H9 (cell line): ENCODE measurements around the gene GLYAT. TPM values are rescaled to one million over a fixed set of nuclear protein-coding genes. Genes with fewer than 3 reads are reported as not detected.

Experiments used
- DNase-seq: peaks from one replicate; pipeline ENCODE4 v3.0.0-alpha.2; 2017
- H2AFZ ChIP-seq: one replicate; pipeline ENCODE4 v1.6.1; 2013; ENCODE audit warnings: mild to moderate bottlenecking, low read length, control low read depth, moderate library complexity
- H2AK5ac ChIP-seq: 2 replicates; pipeline ENCODE4 v1.6.1; 2013; ENCODE audit warnings: low read length, control low read depth, mixed read lengths; ENCODE audit not compliant: insufficient read length
- H2BK120ac ChIP-seq: one replicate; pipeline ENCODE4 v1.6.1; 2013; ENCODE audit warnings: low read depth, mild to moderate bottlenecking, low read length, control low read depth, inconsistent platforms; ENCODE audit not compliant: poor library complexity, severe bottlenecking
- H2BK12ac ChIP-seq: 2 replicates; pipeline ENCODE4 v1.6.1; 2013; ENCODE audit warnings: low read length, control low read depth, mixed read lengths, low read depth; ENCODE audit not compliant: insufficient read length
- H2BK15ac ChIP-seq: 2 replicates; pipeline ENCODE4 v1.6.1; 2013; ENCODE audit warnings: low read depth, low read length, control low read depth
- H2BK20ac ChIP-seq: one replicate; pipeline ENCODE4 v1.6.1; 2013; ENCODE audit warnings: low read depth, mild to moderate bottlenecking, low read length, control low read depth, inconsistent platforms; ENCODE audit not compliant: poor library complexity, severe bottlenecking
- H2BK5ac ChIP-seq: 2 replicates; pipeline ENCODE4 v1.6.1; 2013; ENCODE audit warnings: low read length, control low read depth, mixed read lengths; ENCODE audit not compliant: insufficient read length
- H3K14ac ChIP-seq: 2 replicates; pipeline ENCODE4 v1.6.1; 2013; ENCODE audit warnings: low read length, control low read depth; ENCODE audit not compliant: insufficient read depth
- H3K18ac ChIP-seq: 2 replicates; pipeline ENCODE4 v1.6.1; 2013; ENCODE audit warnings: low read depth, mild to moderate bottlenecking, mixed read lengths, low read length, control low read depth; ENCODE audit not compliant: insufficient read length
- H3K23ac ChIP-seq: 2 replicates; pipeline ENCODE4 v1.6.1; 2013; ENCODE audit warnings: low read length, control low read depth, mixed read lengths, low read depth; ENCODE audit not compliant: insufficient read length
- H3K23me2 ChIP-seq: 2 replicates; pipeline ENCODE4 v1.6.1; 2013; ENCODE audit warnings: low read depth, mild to moderate bottlenecking, mixed read lengths, low read length, control low read depth; ENCODE audit not compliant: insufficient read length, poor library complexity, severe bottlenecking
- H3K27ac ChIP-seq: 2 replicates; pipeline ENCODE4 v1.5.1; 2013; ENCODE audit warnings: low read length, control low read depth, mixed read lengths, low read depth; ENCODE audit not compliant: insufficient read length
- H3K27me3 ChIP-seq: 2 replicates; pipeline ENCODE4 v1.6.1; 2013; ENCODE audit warnings: low read length, control low read depth, inconsistent platforms; ENCODE audit not compliant: insufficient read depth
- H3K4ac ChIP-seq: 2 replicates; pipeline ENCODE4 v1.6.1; 2013; ENCODE audit warnings: low read depth, mild to moderate bottlenecking, control low read depth, inconsistent platforms, low read length, moderate library complexity
- H3K4me1 ChIP-seq: 2 replicates; pipeline ENCODE4 v1.6.1; 2013; ENCODE audit warnings: low read length, control low read depth, inconsistent platforms; ENCODE audit not compliant: insufficient read depth
- H3K4me2 ChIP-seq: 2 replicates; pipeline ENCODE4 v1.6.1; 2013; ENCODE audit warnings: low read length, control low read depth, mixed read lengths; ENCODE audit not compliant: insufficient read length, insufficient read depth
- H3K56ac ChIP-seq: 2 replicates; pipeline ENCODE4 v1.6.1; 2013; ENCODE audit warnings: low read depth, mild to moderate bottlenecking, mixed read lengths, low read length, control low read depth; ENCODE audit not compliant: insufficient read length
- H3K79me1 ChIP-seq: 2 replicates; pipeline ENCODE4 v1.6.1; 2013; ENCODE audit warnings: low read depth, mild to moderate bottlenecking, moderate library complexity, low read length, control low read depth, inconsistent platforms; ENCODE audit not compliant: insufficient read depth, poor library complexity, severe bottlenecking
- H3K79me2 ChIP-seq: 2 replicates; pipeline ENCODE4 v1.6.1; 2013; ENCODE audit warnings: low read length, control low read depth, inconsistent platforms; ENCODE audit not compliant: insufficient read depth
- H3K9ac ChIP-seq: 2 replicates; pipeline ENCODE4 v1.6.1; 2013; ENCODE audit warnings: low read length, control low read depth, mixed read lengths; ENCODE audit not compliant: insufficient read length; ENCODE audit errors: extremely low read depth
- H3K9me3 ChIP-seq: one replicate; pipeline ENCODE4 v1.6.1; 2013; ENCODE audit warnings: low read depth, low read length, inconsistent platforms; ENCODE audit not compliant: control insufficient read depth
- H3T11ph ChIP-seq: one replicate; pipeline ENCODE4 v1.6.1; 2013; ENCODE audit warnings: mild to moderate bottlenecking, low read length, control low read depth, inconsistent platforms
- H4K20me1 ChIP-seq: one replicate; pipeline ENCODE4 v1.6.1; 2013; ENCODE audit not compliant: control insufficient read depth, insufficient read length, insufficient read depth
- H4K5ac ChIP-seq: 2 replicates; pipeline ENCODE4 v1.6.1; 2013; ENCODE audit warnings: low read depth, mild to moderate bottlenecking, mixed read lengths, low read length, control low read depth; ENCODE audit not compliant: insufficient read length
- H4K8ac ChIP-seq: replicated peaks from 2 replicates; pipeline ENCODE4 v1.6.1; 2013; ENCODE audit warnings: low read length, control low read depth, mixed read lengths, low read depth; ENCODE audit not compliant: insufficient read length
- H4K91ac ChIP-seq: 2 replicates; pipeline ENCODE4 v1.6.1; 2013; ENCODE audit warnings: low read depth, mild to moderate bottlenecking, moderate library complexity, mixed read lengths, low read length, control low read depth; ENCODE audit not compliant: insufficient read length
- H3K27ac Mint-ChIP-seq, 3 experiments: 2 replicates in 2 of 3; 3 replicates in 1 of 3; pipeline ENCODE4 v1.8.0; 2020 to 2021; ENCODE audit warnings: mixed read lengths in 3 of 3, mild to moderate bottlenecking in 1 of 3, moderate library complexity in 1 of 3
- H3K27me3 Mint-ChIP-seq: 2 replicates; pipeline ENCODE4 v1.8.0; 2021; ENCODE audit warnings: low read depth, mild to moderate bottlenecking, moderate library complexity, mixed read lengths
- H3K36me3 Mint-ChIP-seq, 3 experiments: 2 replicates in 2 of 3; 3 replicates in 1 of 3; pipeline ENCODE4 v1.8.0; 2020 to 2021; ENCODE audit warnings: low read depth in 3 of 3, mixed read lengths in 3 of 3; ENCODE audit not compliant: insufficient read depth in 1 of 3
- H3K4me1 Mint-ChIP-seq, 2 experiments: 2 replicates each; pipeline ENCODE4 v1.8.0; 2020; ENCODE audit warnings: mixed read lengths in 2 of 2
- H3K4me3 Mint-ChIP-seq, 2 experiments: 2 replicates in 1 of 2; 3 replicates in 1 of 2; pipeline ENCODE4 v1.8.0; 2020 to 2021; ENCODE audit warnings: mild to moderate bottlenecking in 2 of 2, mixed read lengths in 2 of 2, moderate library complexity in 1 of 2
- H3K9me3 Mint-ChIP-seq, 2 experiments: 2 replicates in 1 of 2; 3 replicates in 1 of 2; pipeline ENCODE4 v1.8.0; 2020; ENCODE audit warnings: mild to moderate bottlenecking in 2 of 2, mixed read lengths in 2 of 2, moderate library complexity in 1 of 2
- WGBS: extraction: QIAGEN DNeasy Blood & Tissue Kit; methylation state at CpG from one replicate; pipeline ENCODE4 v1.1.7; 2013; ENCODE audit warnings: missing lambda C conversion rate, low lambda C conversion rate, mixed read lengths; ENCODE audit not compliant: insufficient read length; ENCODE audit errors: extremely low coverage; 5-methylcytosine and 5-hydroxymethylcytosine counted together
- total RNA-seq: library from RNA; stranded (reverse); gene quantifications from 2 replicates; pipeline ENCODE4 v1.2.1, GENCODE V29; 2021
- TF ChIP-seq, protein P1 (sequence below): fragments of 200-600 bp; sonication (generic); conservative IDR thresholded peaks from 3 replicates; pipeline ENCODE4 v1.8.0; 2021; ENCODE audit warnings: antibody characterized with exemption, mild to moderate bottlenecking

Gene GLYAT
- total RNA-seq, 1 experiment from 2014 or later, result not detected

- H3K79me2 ChIP-seq, result no peaks in the 10 kb centered on the region
- H3K9me3 Mint-ChIP-seq, result peaks cover 75 to 88% of the 10 kb centered on the region in 2 experiments
These were observed 33.3 kb upstream of the GLYAT start for GRCh38 chr11:58765078-58765477.

More at GRCh38 chr11:58765078-58765477, 33.3 kb upstream of the GLYAT start:
- Histone ChIP-seq H3K79me1 (no peaks in the 10 kb centered on the region), H3K9me3 (peaks cover 25% of the 10 kb centered on the region), H3K23ac (no peak overlapping the region), H3K4me1 (no peaks in the 10 kb centered on the region), H4K5ac (no peak overlapping the region), H3K9ac (no peak overlapping the region), H3K56ac (no peak overlapping the region), H3K14ac (no peak overlapping the region), H4K8ac (no peak overlapping the region), H2AFZ (no peak overlapping the region), H2AK5ac (no peak overlapping the region), H2BK5ac (no peak overlapping the region), H2BK120ac (no peak overlapping the region), H2BK15ac (no peak overlapping the region), H2BK12ac (no peak overlapping the region), H3K4ac (no peak overlapping the region), H4K20me1 (no peaks in the 10 kb centered on the region), H2BK20ac (no peak overlapping the region), H3T11ph (no peak overlapping the region), H3K18ac (no peak overlapping the region), H3K27me3 (no peaks in the 10 kb centered on the region), H4K91ac (no peak overlapping the region), H3K27ac (no peak overlapping the region), H3K4me2 (no peak overlapping the region), H3K23me2 (no peaks in the 10 kb centered on the region)
- Mint-ChIP-seq H3K4me3 (no peak overlapping the region), H3K36me3 (peaks cover 0 to 27% (median 9%) of the 10 kb centered on the region in 3 experiments; a peak in 6 of 7 replicates), H3K27ac (no peak overlapping the region), H3K27me3 (no peaks in the 10 kb centered on the region; the same call in 1 of the 2 replicates), H3K4me1 (no peaks in the 10 kb centered on the region)
- no CpG with 5 or more reads among the region's 1 CpG for WGBS
- DNase-seq, result no peak
- TF ChIP-seq, protein P1, sequence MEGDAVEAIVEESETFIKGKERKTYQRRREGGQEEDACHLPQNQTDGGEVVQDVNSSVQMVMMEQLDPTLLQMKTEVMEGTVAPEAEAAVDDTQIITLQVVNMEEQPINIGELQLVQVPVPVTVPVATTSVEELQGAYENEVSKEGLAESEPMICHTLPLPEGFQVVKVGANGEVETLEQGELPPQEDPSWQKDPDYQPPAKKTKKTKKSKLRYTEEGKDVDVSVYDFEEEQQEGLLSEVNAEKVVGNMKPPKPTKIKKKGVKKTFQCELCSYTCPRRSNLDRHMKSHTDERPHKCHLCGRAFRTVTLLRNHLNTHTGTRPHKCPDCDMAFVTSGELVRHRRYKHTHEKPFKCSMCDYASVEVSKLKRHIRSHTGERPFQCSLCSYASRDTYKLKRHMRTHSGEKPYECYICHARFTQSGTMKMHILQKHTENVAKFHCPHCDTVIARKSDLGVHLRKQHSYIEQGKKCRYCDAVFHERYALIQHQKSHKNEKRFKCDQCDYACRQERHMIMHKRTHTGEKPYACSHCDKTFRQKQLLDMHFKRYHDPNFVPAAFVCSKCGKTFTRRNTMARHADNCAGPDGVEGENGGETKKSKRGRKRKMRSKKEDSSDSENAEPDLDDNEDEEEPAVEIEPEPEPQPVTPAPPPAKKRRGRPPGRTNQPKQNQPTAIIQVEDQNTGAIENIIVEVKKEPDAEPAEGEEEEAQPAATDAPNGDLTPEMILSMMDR, result no peak
